Spleen (tissue), 11 donors: ENCODE measurements around the gene VPS35L. TPM values are rescaled to one million over a fixed set of nuclear protein-coding genes. Genes with fewer than 3 reads are reported as not detected.

ENCODE experiments used
- DNase-seq: peaks from one replicate; pipeline ENCODE4 v3.0.0-alpha.2; 2020
- H3K27ac ChIP-seq, 8 donors: fragments of 200-600 bp; sonication (generic) in 7 of 8; 1 replicate in 4 of 8; 2 replicates in 4 of 8; pipeline versions ENCODE4 v1.5.0 to v1.8.0; 2016 to 2021; ENCODE audit warnings: inconsistent platforms in 4 of 8, mild to moderate bottlenecking in 4 of 8, moderate library complexity in 1 of 8
- H3K27me3 ChIP-seq, 7 donors: fragments of 200-600 bp; sonication (generic) in 6 of 7; replicated peaks in 1 of 7; 1 replicate in 4 of 7; 2 replicates in 3 of 7; pipeline versions ENCODE4 v1.5.0 to v1.8.0; 2016 to 2021; ENCODE audit warnings: inconsistent platforms in 3 of 7, mild to moderate bottlenecking in 1 of 7
- H3K36me3 ChIP-seq, 6 donors: fragments of 200-600 bp; sonication (generic) in 5 of 6; 1 replicate in 4 of 6; 2 replicates in 2 of 6; pipeline versions ENCODE4 v1.5.0 to v1.8.0; 2016 to 2021; ENCODE audit warnings: inconsistent platforms in 2 of 6
- H3K4me1 ChIP-seq, 6 donors: fragments of 200-600 bp; sonication (generic) in 5 of 6; 1 replicate in 3 of 6; 2 replicates in 3 of 6; pipeline versions ENCODE4 v1.5.0 to v1.8.0; 2016 to 2021; ENCODE audit warnings: inconsistent platforms in 3 of 6
- H3K4me3 ChIP-seq, 8 donors: fragments of 200-600 bp; sonication (generic) in 7 of 8; 1 replicate in 4 of 8; 2 replicates in 4 of 8; pipeline versions ENCODE4 v1.5.0 to v1.8.0; 2016 to 2021; ENCODE audit warnings: inconsistent platforms in 4 of 8, mild to moderate bottlenecking in 4 of 8, moderate library complexity in 2 of 8
- H3K9me3 ChIP-seq, 8 donors: fragments of 200-600 bp; sonication (generic) in 7 of 8; 1 replicate in 4 of 8; 2 replicates in 4 of 8; pipeline versions ENCODE4 v1.5.0 to v1.8.0; 2016 to 2021; ENCODE audit warnings: inconsistent platforms in 4 of 8
- POLR2A ChIP-seq, 3 donors: fragments of 450-650 bp; IDR thresholded peaks; one replicate each; pipeline ENCODE4 v1.5.1; 2017; ENCODE audit warnings: antibody characterized with exemption in 3 of 3, mild to moderate bottlenecking in 1 of 3
- POLR2AphosphoS5 ChIP-seq, 3 donors: sonication (generic); formaldehyde crosslinking; IDR thresholded peaks; one replicate each; pipeline ENCODE4 v1.5.1; 2017; ENCODE audit warnings: antibody characterized with exemption in 3 of 3
- WGBS, 5 donors: extraction: QIAGEN DNeasy Blood & Tissue Kit in 3 of 5; methylation state at CpG; one replicate each; pipeline versions ENCODE4 v1.1.5 to v1.1.7; 2013 to 2018; 5-methylcytosine and 5-hydroxymethylcytosine counted together
- intact Hi-C: fragments of 100-400 bp; cut with DNase I; formaldehyde crosslinking; loops from one replicate; pipeline ENCODE4 v1.15.0; 2023; ENCODE audit warnings: low total_unique reads
- polyA plus RNA-seq, 3 donors: library from polyadenylated mRNA; stranded (reverse); fragments of 200-250 nt; gene quantifications; one replicate each; pipeline ENCODE4 v1.2.1, GENCODE V29; 2013
- total RNA-seq, 7 donors: library from RNA; depleted of rRNA in 3 of 7; stranded (reverse); fragments of >200 nt in 3 of 7; fragmentation: NEBNext Ultra II Directional in 4 of 7; extraction: Animal tissue kit (Norgen Biotek cat#: 25700) in 4 of 7; gene quantifications; one replicate each; pipeline versions ENCODE4 v1.1.0 to v1.2.1, GENCODE V29; 2016 to 2021
- TF ChIP-seq, protein P1 (sequence below), 11 experiments: fragments of 200-600 bp in 7 of 11; fragments of 450-650 bp in 4 of 11; sonication (generic) in 4 of 11; IDR thresholded peaks in 8 of 11; conservative IDR thresholded peaks in 3 of 11; 1 replicate in 7 of 11; 2 replicates in 4 of 11; pipeline versions ENCODE4 v1.4.0 to v1.8.0; 2016 to 2021; ENCODE audit warnings: antibody characterized with exemption in 11 of 11, inconsistent platforms in 4 of 11, mild to moderate bottlenecking in 1 of 11
- donor health status: healthy with polysubstance abuse.
- donor health status: DM: no; HTN: no; CAD: no; lungs with moderate emphysema.
- donor health status: DM: no; HTN: no; CAD: no.
- donor health status: Bipolar disorder and iron deficiency.
- donor health status: healthy.
- donor health status: DM: no; HTN: no; CAD: no.
- donor health status: DM: yes; HTN: yes; CAD: no.

The VPS35L gene
- total and polyA plus RNA-seq, 10 donors: 22.9 to 76.1 (median 58.0) TPM

DNA sequence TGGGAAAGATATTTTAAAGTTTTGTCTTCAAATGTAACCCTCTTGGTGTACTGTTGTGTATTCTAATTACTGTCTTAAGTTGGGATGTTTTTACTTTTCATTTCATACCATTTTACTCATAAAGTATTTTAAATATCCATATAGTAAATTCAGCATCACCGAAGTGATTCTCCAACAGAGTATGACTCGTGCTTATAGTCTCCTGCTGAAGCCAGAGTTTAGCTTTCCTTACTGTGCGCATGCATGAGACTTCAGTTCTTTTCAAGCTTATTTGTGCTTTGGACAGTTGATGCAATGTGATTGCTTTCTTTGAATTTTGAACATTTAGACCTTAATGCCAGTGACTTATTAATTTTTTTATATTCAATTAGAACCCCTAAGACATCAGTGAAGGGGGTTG, 7.4 kb upstream of the VPS35L start:
- WGBS, 5 donors: 92 to 98% (median 95%) methylated on average over 3 of the region's 3 CpGs
- peaks cover 2 to 89% (median 34%) of the 10 kb centered on the region in 6 donors for H3K36me3 ChIP-seq
- no peak overlapping the region for H3K27ac ChIP-seq
- peaks cover 0 to 6% (median 0%) of the 10 kb centered on the region in 8 donors for H3K9me3 ChIP-seq
- H3K27me3 ChIP-seq: no peaks in the 10 kb centered on the region
- no peak for TF ChIP-seq POLR2A (IDR thresholded peaks at IDR 0.05)
- no peak for DNase-seq
- H3K4me1 ChIP-seq: no peaks in the 10 kb centered on the region
- no peak overlapping the region for H3K4me3 ChIP-seq
- intact Hi-C loops: no loop called here

DNA sequence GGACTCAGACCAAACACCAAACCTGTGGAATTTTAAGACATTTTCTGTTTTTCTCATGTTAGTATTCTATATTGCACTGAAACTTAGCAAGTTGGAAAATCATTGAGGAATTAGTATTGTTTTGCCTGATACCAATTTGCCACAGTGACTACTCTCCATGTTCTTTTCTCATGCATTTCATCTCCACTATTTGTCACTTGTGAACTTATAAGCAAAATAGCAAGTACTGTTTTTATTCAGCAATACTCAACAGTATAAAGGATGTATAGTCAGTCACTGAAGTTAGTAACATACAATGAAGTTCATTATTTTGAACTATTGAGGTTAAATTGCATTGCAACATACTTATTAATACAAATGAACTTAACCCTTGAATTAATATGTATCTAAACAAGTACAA, 5.8 kb upstream of the VPS35L start:
- Histone ChIP-seq H3K4me1 (peaks cover 0 to 7% (median 6%) of the 10 kb centered on the region in 6 donors), H3K36me3 (peaks cover 0 to 74% (median 24%) of the 10 kb centered on the region in 6 donors), H3K9me3 (no peaks in the 10 kb centered on the region), H3K27ac (no peak overlapping the region), H3K27me3 (no peaks in the 10 kb centered on the region), H3K4me3 (no peak overlapping the region)
- intact Hi-C loops: no loop called here
- DNase-seq: no peak
- TF ChIP-seq POLR2AphosphoS5 (IDR thresholded peaks at IDR 0.05) (no peak), POLR2A (IDR thresholded peaks at IDR 0.05) (no peak)
- TF ChIP-seq, protein P1, sequence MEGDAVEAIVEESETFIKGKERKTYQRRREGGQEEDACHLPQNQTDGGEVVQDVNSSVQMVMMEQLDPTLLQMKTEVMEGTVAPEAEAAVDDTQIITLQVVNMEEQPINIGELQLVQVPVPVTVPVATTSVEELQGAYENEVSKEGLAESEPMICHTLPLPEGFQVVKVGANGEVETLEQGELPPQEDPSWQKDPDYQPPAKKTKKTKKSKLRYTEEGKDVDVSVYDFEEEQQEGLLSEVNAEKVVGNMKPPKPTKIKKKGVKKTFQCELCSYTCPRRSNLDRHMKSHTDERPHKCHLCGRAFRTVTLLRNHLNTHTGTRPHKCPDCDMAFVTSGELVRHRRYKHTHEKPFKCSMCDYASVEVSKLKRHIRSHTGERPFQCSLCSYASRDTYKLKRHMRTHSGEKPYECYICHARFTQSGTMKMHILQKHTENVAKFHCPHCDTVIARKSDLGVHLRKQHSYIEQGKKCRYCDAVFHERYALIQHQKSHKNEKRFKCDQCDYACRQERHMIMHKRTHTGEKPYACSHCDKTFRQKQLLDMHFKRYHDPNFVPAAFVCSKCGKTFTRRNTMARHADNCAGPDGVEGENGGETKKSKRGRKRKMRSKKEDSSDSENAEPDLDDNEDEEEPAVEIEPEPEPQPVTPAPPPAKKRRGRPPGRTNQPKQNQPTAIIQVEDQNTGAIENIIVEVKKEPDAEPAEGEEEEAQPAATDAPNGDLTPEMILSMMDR (IDR thresholded peaks at IDR 0.05 in 8 of 11, conservative IDR thresholded peaks at IDR 0.05 in 3 of 11): no peak

DNA sequence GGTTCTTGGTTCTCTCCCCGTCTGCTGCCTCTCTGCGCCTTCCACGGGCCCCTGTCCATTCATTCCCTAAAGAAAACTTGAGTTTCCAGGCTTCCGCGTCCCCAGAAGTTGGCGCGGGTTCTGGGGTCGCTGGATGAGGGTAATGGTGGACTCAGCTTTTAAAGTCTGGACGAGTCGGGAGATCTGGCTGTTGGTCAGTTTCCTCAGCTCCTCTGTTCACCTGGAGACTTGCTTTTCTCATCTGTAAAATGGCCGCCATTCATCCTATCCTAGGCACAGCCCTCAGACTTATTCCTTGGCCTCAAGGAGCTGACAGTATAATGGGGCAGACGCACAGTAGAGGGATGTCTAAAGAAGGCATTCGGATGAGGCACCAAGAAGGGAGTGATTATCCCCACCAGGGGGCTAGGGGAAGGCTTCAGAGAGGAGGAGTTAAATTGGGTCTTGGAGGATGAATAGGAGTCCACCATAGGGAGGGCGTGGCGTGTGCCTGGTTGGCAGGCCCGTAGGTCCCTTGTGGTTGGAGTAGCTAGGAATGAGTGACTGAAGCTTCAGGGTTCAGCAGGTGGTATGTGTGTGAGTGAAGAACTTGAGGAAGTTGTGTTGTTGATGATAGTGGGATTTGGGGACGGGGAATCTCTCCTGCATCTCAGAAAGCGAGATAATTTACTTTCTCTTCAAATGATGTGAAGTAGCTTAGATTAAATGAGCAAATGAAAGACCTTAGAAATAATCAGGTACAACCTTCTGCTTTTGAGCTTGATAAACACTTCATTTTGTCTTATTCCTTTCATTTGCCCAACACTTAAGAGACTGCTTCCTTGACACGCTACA, 652 bp downstream of the VPS35L start:
- H3K4me3 ChIP-seq: peak overlapping the region; percentile 39 to 88 (median 68)
- WGBS, 5 donors: 29 to 41% (median 32%) methylated on average over 13 to 19 of the region's 19 CpGs
- H3K4me1 ChIP-seq: peaks cover 0 to 39% (median 22%) of the 10 kb centered on the region in 6 donors
- no peaks in the 10 kb centered on the region for H3K27me3 ChIP-seq
- peaks cover 0 to 12% (median 4%) of the 10 kb centered on the region in 6 donors for H3K36me3 ChIP-seq
- peak overlapping the region; percentile 50 to 94 (median 89) for H3K27ac ChIP-seq
- DNase-seq: no peak
- no peak for TF ChIP-seq POLR2A (IDR thresholded peaks at IDR 0.05)
- TF ChIP-seq, protein P1 (IDR thresholded peaks at IDR 0.05 in 8 of 11, conservative IDR thresholded peaks at IDR 0.05 in 3 of 11): no peak
- TF ChIP-seq POLR2AphosphoS5 (IDR thresholded peaks at IDR 0.05): no peak
- intact Hi-C loops: no loop called here
- no peaks in the 10 kb centered on the region for H3K9me3 ChIP-seq

DNA sequence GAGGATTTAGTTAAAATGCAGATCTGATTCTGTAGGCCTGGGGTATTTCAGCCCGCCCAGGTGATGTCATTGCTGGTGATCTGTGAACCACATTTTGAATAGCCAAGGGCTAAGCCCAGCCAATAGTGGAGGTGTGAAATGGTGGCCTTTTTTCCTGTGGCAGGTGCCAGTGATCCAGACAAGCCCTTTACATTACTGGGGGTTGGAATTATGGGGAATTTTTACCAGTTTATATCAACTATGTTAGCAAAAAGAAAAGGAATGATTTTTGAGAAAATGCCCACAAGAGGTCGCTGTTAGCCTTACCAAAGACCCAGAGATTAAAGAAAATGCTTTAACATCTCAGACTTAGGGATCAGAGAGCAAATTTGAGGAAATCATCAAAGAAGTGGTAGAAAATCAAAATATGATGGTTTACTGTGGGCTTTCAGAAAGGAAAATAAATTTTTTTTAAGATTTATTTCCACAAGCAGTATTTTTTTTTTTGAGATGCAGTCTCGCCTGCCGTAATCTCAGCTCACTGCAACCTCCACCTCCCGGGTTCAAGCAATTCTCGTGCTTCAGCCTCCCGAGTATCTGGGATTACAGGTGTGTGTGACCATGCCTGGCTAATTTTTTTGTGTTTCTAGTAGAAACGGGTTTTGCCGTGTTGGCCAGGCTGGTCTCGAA, 3.9 kb downstream of the VPS35L start:
- no peak overlapping the region for H3K27ac ChIP-seq
- peaks cover 0 to 6% (median 1%) of the 10 kb centered on the region in 6 donors for H3K36me3 ChIP-seq
- H3K27me3 ChIP-seq: no peaks in the 10 kb centered on the region
- 76 to 84% (median 80%) methylated on average over 10 of the region's 10 CpGs for WGBS, 5 donors
- H3K4me3 ChIP-seq: no peak overlapping the region
- DNase-seq: no peak
- intact Hi-C loops: no loop called here
- peaks cover 0 to 13% (median 5%) of the 10 kb centered on the region in 8 donors for H3K9me3 ChIP-seq
- TF ChIP-seq POLR2A (IDR thresholded peaks at IDR 0.05) (no peak), POLR2AphosphoS5 (IDR thresholded peaks at IDR 0.05) (no peak)
- TF ChIP-seq, protein P1 (IDR thresholded peaks at IDR 0.05 in 8 of 11, conservative IDR thresholded peaks at IDR 0.05 in 3 of 11): peak in 10 of 11 experiments; percentile 29 to 77 (median 62)
- H3K4me1 ChIP-seq: peaks cover 0 to 36% (median 19%) of the 10 kb centered on the region in 6 donors
